ENCODE measurements around the gene WDR35.
"Not testable (repeated sequence)": the region's sequence is repeated elsewhere in the genome, so short reads cannot be mapped to it uniquely, and the experiment has no call there.

WDR35 gene

DNA sequence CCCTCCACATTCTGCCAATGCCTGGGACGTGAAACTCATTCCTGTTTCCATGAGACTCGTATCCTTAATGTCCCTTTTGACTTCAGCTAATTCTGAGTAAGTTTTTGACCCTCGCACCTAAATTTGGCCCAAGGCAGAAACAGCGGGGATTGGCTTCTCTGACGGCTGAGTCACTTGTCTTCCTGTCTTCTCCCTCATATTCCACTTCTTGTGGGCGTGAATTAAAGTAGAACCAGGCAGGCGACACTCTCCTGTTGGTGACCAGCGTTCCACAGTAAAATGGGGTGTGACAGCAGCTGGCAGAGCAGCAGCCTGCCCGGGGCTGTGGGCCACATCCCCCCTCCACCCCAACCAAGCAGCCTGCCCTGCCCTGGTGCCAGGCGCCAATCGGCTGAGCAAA, 103.6 kb downstream of the WDR35 start:
- TF ChIP-seq, protein P1, sequence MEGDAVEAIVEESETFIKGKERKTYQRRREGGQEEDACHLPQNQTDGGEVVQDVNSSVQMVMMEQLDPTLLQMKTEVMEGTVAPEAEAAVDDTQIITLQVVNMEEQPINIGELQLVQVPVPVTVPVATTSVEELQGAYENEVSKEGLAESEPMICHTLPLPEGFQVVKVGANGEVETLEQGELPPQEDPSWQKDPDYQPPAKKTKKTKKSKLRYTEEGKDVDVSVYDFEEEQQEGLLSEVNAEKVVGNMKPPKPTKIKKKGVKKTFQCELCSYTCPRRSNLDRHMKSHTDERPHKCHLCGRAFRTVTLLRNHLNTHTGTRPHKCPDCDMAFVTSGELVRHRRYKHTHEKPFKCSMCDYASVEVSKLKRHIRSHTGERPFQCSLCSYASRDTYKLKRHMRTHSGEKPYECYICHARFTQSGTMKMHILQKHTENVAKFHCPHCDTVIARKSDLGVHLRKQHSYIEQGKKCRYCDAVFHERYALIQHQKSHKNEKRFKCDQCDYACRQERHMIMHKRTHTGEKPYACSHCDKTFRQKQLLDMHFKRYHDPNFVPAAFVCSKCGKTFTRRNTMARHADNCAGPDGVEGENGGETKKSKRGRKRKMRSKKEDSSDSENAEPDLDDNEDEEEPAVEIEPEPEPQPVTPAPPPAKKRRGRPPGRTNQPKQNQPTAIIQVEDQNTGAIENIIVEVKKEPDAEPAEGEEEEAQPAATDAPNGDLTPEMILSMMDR (conservative IDR thresholded peaks at IDR 0.05), result no peak
- H3K27ac ChIP-seq, result peak overlapping the region; percentile 67; the same call in 1 of the 2 replicates

DNA sequence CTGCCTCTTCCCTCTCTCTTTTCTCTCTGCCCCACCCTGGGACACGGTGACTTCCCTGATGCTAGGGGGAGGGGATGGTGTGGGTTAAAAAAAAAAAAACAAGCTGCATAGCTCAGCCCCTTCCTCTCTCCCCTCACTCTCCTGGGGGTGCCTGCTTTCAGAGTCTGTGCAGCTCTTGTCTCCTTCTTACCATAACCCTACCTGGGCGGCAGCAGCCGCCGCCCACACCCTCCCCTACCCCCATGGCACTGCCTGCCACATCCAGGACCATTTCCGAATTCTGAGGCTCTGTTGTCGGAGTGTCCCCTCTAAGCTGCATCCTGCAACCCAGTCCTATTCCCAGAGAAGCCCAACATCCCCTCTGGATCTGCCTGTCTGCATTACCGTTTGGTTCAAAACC, 104.1 kb downstream of the WDR35 start:
- TF ChIP-seq, protein P1 (conservative IDR thresholded peaks at IDR 0.05), result no peak
- H3K27ac ChIP-seq, result no peak overlapping the region

DNA sequence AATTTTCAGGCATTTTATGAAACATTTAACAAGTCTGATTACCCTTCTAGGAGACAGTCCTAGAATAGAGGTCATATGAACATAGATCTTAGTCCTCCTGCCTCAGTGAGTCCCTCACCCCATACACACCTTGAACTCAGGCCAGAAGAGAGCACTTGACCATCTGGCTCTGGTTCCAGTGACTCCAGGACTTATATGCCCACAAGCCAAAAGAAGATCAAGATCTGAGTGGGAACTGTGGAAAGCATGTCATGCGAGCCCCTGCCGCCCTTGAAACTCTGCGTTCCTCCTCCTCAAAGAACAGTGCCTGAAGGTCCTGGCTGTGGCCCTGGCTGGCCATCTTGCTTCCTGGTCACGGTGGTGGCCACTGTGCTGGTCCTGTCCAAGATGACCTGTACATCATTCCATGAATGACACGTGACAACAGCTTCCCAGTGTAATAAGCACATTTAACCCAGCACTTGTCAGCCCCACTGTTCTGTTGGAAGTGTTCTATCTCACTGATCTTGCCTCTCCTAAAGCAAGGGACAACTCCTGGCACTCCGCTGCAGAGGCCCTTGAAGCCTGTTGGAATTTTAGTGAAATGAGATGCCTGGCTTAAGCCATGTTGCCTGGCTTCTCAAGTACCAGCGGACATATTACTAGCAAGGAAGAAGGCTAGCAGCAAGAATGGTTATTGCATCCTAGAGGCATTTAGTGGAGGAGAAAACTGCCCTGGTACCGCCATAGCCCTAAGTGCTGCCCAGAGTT, 105.8 kb downstream of the WDR35 start:
- no peak overlapping the region for H3K27ac ChIP-seq
- TF ChIP-seq, protein P1 (conservative IDR thresholded peaks at IDR 0.05), result no peak

DNA sequence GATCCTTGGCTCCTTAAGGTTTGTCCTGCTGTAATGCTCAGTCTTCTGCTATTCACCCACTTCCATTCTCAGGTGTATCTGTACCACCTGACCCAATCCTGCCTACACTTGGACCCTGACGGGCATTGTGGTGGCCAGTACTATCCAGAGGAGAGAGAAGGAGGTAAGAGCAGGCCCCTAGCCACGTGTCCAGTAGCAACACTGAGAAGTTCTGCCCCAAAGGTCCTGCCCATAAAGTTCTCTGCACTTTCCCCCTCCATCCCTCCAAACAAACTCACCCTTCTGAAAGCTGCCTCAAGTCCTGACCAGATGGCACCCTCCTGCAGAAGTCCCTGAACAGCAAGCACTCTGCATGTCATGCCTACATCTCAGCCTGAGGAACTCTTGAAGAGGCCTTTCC, 106.4 kb downstream of the WDR35 start:
- TF ChIP-seq, protein P1 (conservative IDR thresholded peaks at IDR 0.05), result no peak

DNA sequence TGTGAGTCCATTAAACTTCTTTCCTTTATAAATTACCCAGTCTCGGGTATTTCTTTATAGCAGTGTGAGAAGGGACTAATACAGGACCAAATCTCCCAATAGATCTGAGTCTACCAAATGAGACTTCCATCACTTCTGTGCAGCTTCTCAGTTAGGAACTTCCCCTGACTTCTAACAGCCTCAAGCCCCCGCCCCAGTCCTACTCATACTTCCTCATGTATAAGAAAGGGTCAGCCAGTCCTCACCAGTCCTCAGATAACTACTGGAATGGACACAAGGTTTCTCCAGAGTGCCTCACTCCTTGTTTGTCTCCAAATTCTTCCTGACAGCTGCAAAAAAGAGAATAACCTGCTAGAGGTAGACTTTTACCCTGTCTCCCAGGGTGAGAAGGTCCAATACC, 107.6 kb downstream of the WDR35 start:
- TF ChIP-seq, protein P1 (conservative IDR thresholded peaks at IDR 0.05), result no peak
- H3K27ac ChIP-seq, result no peak overlapping the region

More for the DNA sequence above, 106.4 kb downstream of the WDR35 start:
- H3K27ac ChIP-seq, result no peak overlapping the region

DNA sequence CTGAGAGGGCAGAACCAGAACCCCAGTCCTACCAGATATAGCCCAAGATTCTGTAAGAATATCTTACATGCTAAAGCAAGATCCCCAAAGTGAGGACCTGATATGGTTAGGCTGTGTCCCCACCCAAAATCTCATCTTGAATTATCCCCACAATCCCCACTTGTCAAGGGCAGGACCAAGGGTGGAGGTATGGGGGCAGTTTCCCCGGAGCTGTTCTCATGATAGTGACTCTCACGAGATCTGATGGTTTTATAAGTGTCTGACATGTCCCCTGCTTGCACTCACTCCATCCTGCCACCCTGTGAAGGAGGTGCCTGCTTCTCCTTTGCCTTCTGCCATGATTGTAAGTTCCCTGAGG, 108.0 kb downstream of the WDR35 start:
- no peak overlapping the region for H3K27ac ChIP-seq
- TF ChIP-seq, protein P1 (conservative IDR thresholded peaks at IDR 0.05), result no peak

DNA sequence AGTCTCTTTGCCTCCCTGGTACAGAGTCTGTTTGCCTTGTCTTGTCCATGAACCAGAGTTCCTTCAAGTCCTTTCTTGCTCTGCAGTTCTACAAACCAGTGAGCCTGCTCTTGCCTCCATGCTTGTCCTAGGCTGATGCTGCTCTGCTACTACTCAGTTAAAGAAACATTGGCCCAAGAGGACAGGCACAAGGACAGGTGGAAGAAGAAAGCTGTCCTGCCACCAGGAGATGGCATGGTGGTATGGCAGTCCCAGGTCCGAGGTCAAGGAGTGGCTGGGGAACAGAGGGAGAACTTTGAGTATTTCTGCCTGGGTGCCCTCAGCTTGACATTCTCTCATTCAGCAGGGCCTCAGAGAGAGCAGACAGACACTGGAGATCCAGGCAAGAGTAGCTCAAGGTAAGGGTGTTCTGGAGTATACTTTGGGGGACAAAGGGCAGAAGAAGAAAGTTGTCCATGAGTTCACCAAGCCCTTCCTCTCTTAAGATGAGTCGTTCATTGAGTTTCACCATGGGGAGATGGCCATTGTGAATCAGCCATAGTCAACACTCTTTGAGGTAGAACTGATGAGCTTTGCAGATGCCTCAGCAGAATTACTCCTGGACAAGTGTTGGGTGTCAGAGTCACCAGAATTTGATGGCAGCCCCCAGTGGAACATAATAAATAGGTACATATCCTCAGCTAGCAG, 108.5 kb downstream of the WDR35 start:
- TF ChIP-seq, protein P1 (conservative IDR thresholded peaks at IDR 0.05), result no peak
- no peak overlapping the region for H3K27ac ChIP-seq

DNA sequence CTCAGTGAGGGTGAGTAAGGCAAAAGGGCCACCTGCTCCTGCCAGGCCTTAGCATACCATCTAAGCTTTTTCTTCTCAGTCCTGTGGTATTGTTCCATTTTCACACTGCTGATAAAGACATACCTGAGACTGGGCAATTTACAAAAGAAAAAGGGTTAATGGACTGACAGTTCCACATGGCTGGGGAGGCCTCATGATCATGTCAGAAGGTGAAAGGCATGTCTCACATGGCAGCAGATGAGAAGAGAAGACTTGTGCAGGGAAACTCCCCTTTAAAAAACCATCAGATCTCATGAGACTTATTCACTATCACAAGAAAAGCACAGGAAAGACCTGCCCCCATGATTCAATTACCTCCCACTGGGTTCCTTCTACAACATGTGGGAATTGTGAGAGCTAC, 109.7 kb downstream of the WDR35 start:
- not testable (repeated sequence) for H3K27ac ChIP-seq
